H9 (cell line): ENCODE results near the gene FGFR1OP2. TPM values are rescaled to one million over a fixed set of nuclear protein-coding genes. Genes with fewer than 3 reads are reported as not detected.
A peak's percentile ranks its signal among the peaks of the same experiment; 100 is the strongest.

Source experiments
- DNase-seq: peaks from one replicate; pipeline ENCODE4 v3.0.0-alpha.2; 2017
- H2AFZ ChIP-seq: one replicate; pipeline ENCODE4 v1.6.1; 2013; ENCODE audit warnings: mild to moderate bottlenecking, low read length, control low read depth, moderate library complexity
- H2AK5ac ChIP-seq: 2 replicates; pipeline ENCODE4 v1.6.1; 2013; ENCODE audit warnings: low read length, control low read depth, mixed read lengths; ENCODE audit not compliant: insufficient read length
- H2BK120ac ChIP-seq: one replicate; pipeline ENCODE4 v1.6.1; 2013; ENCODE audit warnings: low read depth, mild to moderate bottlenecking, low read length, control low read depth, inconsistent platforms; ENCODE audit not compliant: poor library complexity, severe bottlenecking
- H2BK12ac ChIP-seq: 2 replicates; pipeline ENCODE4 v1.6.1; 2013; ENCODE audit warnings: low read length, control low read depth, mixed read lengths, low read depth; ENCODE audit not compliant: insufficient read length
- H2BK15ac ChIP-seq: 2 replicates; pipeline ENCODE4 v1.6.1; 2013; ENCODE audit warnings: low read depth, low read length, control low read depth
- H2BK20ac ChIP-seq: one replicate; pipeline ENCODE4 v1.6.1; 2013; ENCODE audit warnings: low read depth, mild to moderate bottlenecking, low read length, control low read depth, inconsistent platforms; ENCODE audit not compliant: poor library complexity, severe bottlenecking
- H2BK5ac ChIP-seq: 2 replicates; pipeline ENCODE4 v1.6.1; 2013; ENCODE audit warnings: low read length, control low read depth, mixed read lengths; ENCODE audit not compliant: insufficient read length
- H3K14ac ChIP-seq: 2 replicates; pipeline ENCODE4 v1.6.1; 2013; ENCODE audit warnings: low read length, control low read depth; ENCODE audit not compliant: insufficient read depth
- H3K18ac ChIP-seq: 2 replicates; pipeline ENCODE4 v1.6.1; 2013; ENCODE audit warnings: low read depth, mild to moderate bottlenecking, mixed read lengths, low read length, control low read depth; ENCODE audit not compliant: insufficient read length
- H3K23ac ChIP-seq: 2 replicates; pipeline ENCODE4 v1.6.1; 2013; ENCODE audit warnings: low read length, control low read depth, mixed read lengths, low read depth; ENCODE audit not compliant: insufficient read length
- H3K23me2 ChIP-seq: 2 replicates; pipeline ENCODE4 v1.6.1; 2013; ENCODE audit warnings: low read depth, mild to moderate bottlenecking, mixed read lengths, low read length, control low read depth; ENCODE audit not compliant: insufficient read length, poor library complexity, severe bottlenecking
- H3K27ac ChIP-seq: 2 replicates; pipeline ENCODE4 v1.5.1; 2013; ENCODE audit warnings: low read length, control low read depth, mixed read lengths, low read depth; ENCODE audit not compliant: insufficient read length
- H3K27me3 ChIP-seq: 2 replicates; pipeline ENCODE4 v1.6.1; 2013; ENCODE audit warnings: low read length, control low read depth, inconsistent platforms; ENCODE audit not compliant: insufficient read depth
- H3K4ac ChIP-seq: 2 replicates; pipeline ENCODE4 v1.6.1; 2013; ENCODE audit warnings: low read depth, mild to moderate bottlenecking, control low read depth, inconsistent platforms, low read length, moderate library complexity
- H3K4me1 ChIP-seq: 2 replicates; pipeline ENCODE4 v1.6.1; 2013; ENCODE audit warnings: low read length, control low read depth, inconsistent platforms; ENCODE audit not compliant: insufficient read depth
- H3K4me2 ChIP-seq: 2 replicates; pipeline ENCODE4 v1.6.1; 2013; ENCODE audit warnings: low read length, control low read depth, mixed read lengths; ENCODE audit not compliant: insufficient read length, insufficient read depth
- H3K56ac ChIP-seq: 2 replicates; pipeline ENCODE4 v1.6.1; 2013; ENCODE audit warnings: low read depth, mild to moderate bottlenecking, mixed read lengths, low read length, control low read depth; ENCODE audit not compliant: insufficient read length
- H3K79me1 ChIP-seq: 2 replicates; pipeline ENCODE4 v1.6.1; 2013; ENCODE audit warnings: low read depth, mild to moderate bottlenecking, moderate library complexity, low read length, control low read depth, inconsistent platforms; ENCODE audit not compliant: insufficient read depth, poor library complexity, severe bottlenecking
- H3K79me2 ChIP-seq: 2 replicates; pipeline ENCODE4 v1.6.1; 2013; ENCODE audit warnings: low read length, control low read depth, inconsistent platforms; ENCODE audit not compliant: insufficient read depth
- H3K9ac ChIP-seq: 2 replicates; pipeline ENCODE4 v1.6.1; 2013; ENCODE audit warnings: low read length, control low read depth, mixed read lengths; ENCODE audit not compliant: insufficient read length; ENCODE audit errors: extremely low read depth
- H3K9me3 ChIP-seq: one replicate; pipeline ENCODE4 v1.6.1; 2013; ENCODE audit warnings: low read depth, low read length, inconsistent platforms; ENCODE audit not compliant: control insufficient read depth
- H3T11ph ChIP-seq: one replicate; pipeline ENCODE4 v1.6.1; 2013; ENCODE audit warnings: mild to moderate bottlenecking, low read length, control low read depth, inconsistent platforms
- H4K20me1 ChIP-seq: one replicate; pipeline ENCODE4 v1.6.1; 2013; ENCODE audit not compliant: control insufficient read depth, insufficient read length, insufficient read depth
- H4K5ac ChIP-seq: 2 replicates; pipeline ENCODE4 v1.6.1; 2013; ENCODE audit warnings: low read depth, mild to moderate bottlenecking, mixed read lengths, low read length, control low read depth; ENCODE audit not compliant: insufficient read length
- H4K8ac ChIP-seq: replicated peaks from 2 replicates; pipeline ENCODE4 v1.6.1; 2013; ENCODE audit warnings: low read length, control low read depth, mixed read lengths, low read depth; ENCODE audit not compliant: insufficient read length
- H4K91ac ChIP-seq: 2 replicates; pipeline ENCODE4 v1.6.1; 2013; ENCODE audit warnings: low read depth, mild to moderate bottlenecking, moderate library complexity, mixed read lengths, low read length, control low read depth; ENCODE audit not compliant: insufficient read length
- H3K27ac Mint-ChIP-seq, 3 experiments: 2 replicates in 2 of 3; 3 replicates in 1 of 3; pipeline ENCODE4 v1.8.0; 2020 to 2021; ENCODE audit warnings: mixed read lengths in 3 of 3, mild to moderate bottlenecking in 1 of 3, moderate library complexity in 1 of 3
- H3K27me3 Mint-ChIP-seq: 2 replicates; pipeline ENCODE4 v1.8.0; 2021; ENCODE audit warnings: low read depth, mild to moderate bottlenecking, moderate library complexity, mixed read lengths
- H3K36me3 Mint-ChIP-seq, 3 experiments: 2 replicates in 2 of 3; 3 replicates in 1 of 3; pipeline ENCODE4 v1.8.0; 2020 to 2021; ENCODE audit warnings: low read depth in 3 of 3, mixed read lengths in 3 of 3; ENCODE audit not compliant: insufficient read depth in 1 of 3
- H3K4me1 Mint-ChIP-seq, 2 experiments: 2 replicates each; pipeline ENCODE4 v1.8.0; 2020; ENCODE audit warnings: mixed read lengths in 2 of 2
- H3K4me3 Mint-ChIP-seq, 2 experiments: 2 replicates in 1 of 2; 3 replicates in 1 of 2; pipeline ENCODE4 v1.8.0; 2020 to 2021; ENCODE audit warnings: mild to moderate bottlenecking in 2 of 2, mixed read lengths in 2 of 2, moderate library complexity in 1 of 2
- H3K9me3 Mint-ChIP-seq, 2 experiments: 2 replicates in 1 of 2; 3 replicates in 1 of 2; pipeline ENCODE4 v1.8.0; 2020; ENCODE audit warnings: mild to moderate bottlenecking in 2 of 2, mixed read lengths in 2 of 2, moderate library complexity in 1 of 2
- WGBS: extraction: QIAGEN DNeasy Blood & Tissue Kit; methylation state at CpG from one replicate; pipeline ENCODE4 v1.1.7; 2013; ENCODE audit warnings: missing lambda C conversion rate, low lambda C conversion rate, mixed read lengths; ENCODE audit not compliant: insufficient read length; ENCODE audit errors: extremely low coverage; 5-methylcytosine and 5-hydroxymethylcytosine counted together
- total RNA-seq: library from RNA; stranded (reverse); gene quantifications from 2 replicates; pipeline ENCODE4 v1.2.1, GENCODE V29; 2021
- TF ChIP-seq, protein P1 (sequence below): fragments of 200-600 bp; sonication (generic); conservative IDR thresholded peaks from 3 replicates; pipeline ENCODE4 v1.8.0; 2021; ENCODE audit warnings: antibody characterized with exemption, mild to moderate bottlenecking

The FGFR1OP2 gene
- total RNA-seq, 1 experiment from 2014 or later, result 30.0 TPM

DNA sequence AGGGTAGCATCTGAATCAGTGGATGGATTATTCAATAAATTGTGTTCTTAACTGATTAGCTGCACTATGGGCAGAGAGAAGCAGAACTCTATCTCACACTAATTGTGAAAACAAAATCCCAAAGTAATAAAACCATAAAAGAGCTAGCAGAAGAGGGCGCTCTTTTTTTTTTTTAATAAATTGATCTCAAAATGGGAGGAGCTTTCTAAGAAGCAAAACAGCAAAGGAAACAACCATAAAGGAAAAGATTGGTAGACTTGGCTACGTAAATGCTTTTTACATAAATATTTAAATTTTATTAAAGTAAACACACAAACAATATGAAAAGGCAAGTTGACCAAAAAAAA is 77.4 kb downstream of the FGFR1OP2 start:
- DNase-seq, result no peak
- Histone ChIP-seq H4K20me1 (no peaks in the 10 kb centered on the region), H2BK120ac (no peak overlapping the region), H3K79me2 (peaks cover 10% of the 10 kb centered on the region; the same call in 1 of the 2 replicates), H3K56ac (no peak overlapping the region), H3K14ac (no peak overlapping the region), H2BK15ac (no peak overlapping the region), H3K4ac (no peak overlapping the region), H3K27me3 (no peaks in the 10 kb centered on the region), H3K9me3 (no peaks in the 10 kb centered on the region), H3K79me1 (no peaks in the 10 kb centered on the region), H3K23ac (no peak overlapping the region), H2BK12ac (no peak overlapping the region), H2BK5ac (no peak overlapping the region), H3K27ac (no peak overlapping the region), H4K8ac (no peak overlapping the region), H4K5ac (no peak overlapping the region), H3K18ac (no peak overlapping the region), H3T11ph (no peak overlapping the region), H3K4me1 (peaks cover 2% of the 10 kb centered on the region; the same call in 1 of the 2 replicates), H2AK5ac (no peak overlapping the region), H3K23me2 (no peaks in the 10 kb centered on the region), H3K4me2 (no peak overlapping the region), H4K91ac (no peak overlapping the region), H2BK20ac (no peak overlapping the region), H3K9ac (no peak overlapping the region), H2AFZ (no peak overlapping the region)
- Mint-ChIP-seq H3K4me1 (peaks cover 38 to 40% of the 10 kb centered on the region in 2 experiments), H3K27me3 (no peaks in the 10 kb centered on the region), H3K9me3 (no peaks in the 10 kb centered on the region), H3K36me3 (peaks cover 0 to 3% (median 0%) of the 10 kb centered on the region in 3 experiments; a peak in 1 of 7 replicates), H3K27ac (no peak overlapping the region; a peak in 1 of 7 replicates), H3K4me3 (no peak overlapping the region)
- WGBS, result no CpG with 5 or more reads among the region's 2 CpGs
- TF ChIP-seq, protein P1, sequence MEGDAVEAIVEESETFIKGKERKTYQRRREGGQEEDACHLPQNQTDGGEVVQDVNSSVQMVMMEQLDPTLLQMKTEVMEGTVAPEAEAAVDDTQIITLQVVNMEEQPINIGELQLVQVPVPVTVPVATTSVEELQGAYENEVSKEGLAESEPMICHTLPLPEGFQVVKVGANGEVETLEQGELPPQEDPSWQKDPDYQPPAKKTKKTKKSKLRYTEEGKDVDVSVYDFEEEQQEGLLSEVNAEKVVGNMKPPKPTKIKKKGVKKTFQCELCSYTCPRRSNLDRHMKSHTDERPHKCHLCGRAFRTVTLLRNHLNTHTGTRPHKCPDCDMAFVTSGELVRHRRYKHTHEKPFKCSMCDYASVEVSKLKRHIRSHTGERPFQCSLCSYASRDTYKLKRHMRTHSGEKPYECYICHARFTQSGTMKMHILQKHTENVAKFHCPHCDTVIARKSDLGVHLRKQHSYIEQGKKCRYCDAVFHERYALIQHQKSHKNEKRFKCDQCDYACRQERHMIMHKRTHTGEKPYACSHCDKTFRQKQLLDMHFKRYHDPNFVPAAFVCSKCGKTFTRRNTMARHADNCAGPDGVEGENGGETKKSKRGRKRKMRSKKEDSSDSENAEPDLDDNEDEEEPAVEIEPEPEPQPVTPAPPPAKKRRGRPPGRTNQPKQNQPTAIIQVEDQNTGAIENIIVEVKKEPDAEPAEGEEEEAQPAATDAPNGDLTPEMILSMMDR, result peak; percentile 65

Other genes with a start within 250 kb of the FGFR1OP2 start
- gene ITPR2, start 105.3 kb upstream of the FGFR1OP2 start, total RNA-seq, result 14.8 and 16.1 TPM in 2 replicates
- gene INTS13, start 489 bp upstream of the FGFR1OP2 start, total RNA-seq, result 39.1 and 42.9 TPM in 2 replicates
- gene TM7SF3, start 75.9 kb downstream of the FGFR1OP2 start, total RNA-seq, result 68.7 and 74.9 TPM in 2 replicates
- gene MED21, start 84.1 kb downstream of the FGFR1OP2 start, total RNA-seq, result 66.9 and 69.8 TPM in 2 replicates
- gene C12orf71, start 144.1 kb downstream of the FGFR1OP2 start, total RNA-seq, result not detected in 2 replicates